Vagina (tissue), 2 donors: ENCODE data around the gene TBC1D16.

Experiments used
- CTCF ChIP-seq, 3 experiments: fragments of 450-650 bp in 2 of 3; fragments of 200-600 bp in 1 of 3; sonication (generic) in 1 of 3; IDR thresholded peaks; one replicate each; pipeline ENCODE4 v1.5.1; 2017 to 2019; ENCODE audit warnings: antibody characterized with exemption in 3 of 3, mild to moderate bottlenecking in 2 of 3, moderate library complexity in 2 of 3
- POLR2AphosphoS5 ChIP-seq, 2 donors: sonication (generic); formaldehyde crosslinking; IDR thresholded peaks; one replicate each; pipeline ENCODE4 v1.9.0; 2017; ENCODE audit warnings: antibody characterized with exemption in 2 of 2, mild to moderate bottlenecking in 2 of 2, low read depth in 1 of 2; ENCODE audit not compliant: insufficient read depth in 1 of 2

DNA sequence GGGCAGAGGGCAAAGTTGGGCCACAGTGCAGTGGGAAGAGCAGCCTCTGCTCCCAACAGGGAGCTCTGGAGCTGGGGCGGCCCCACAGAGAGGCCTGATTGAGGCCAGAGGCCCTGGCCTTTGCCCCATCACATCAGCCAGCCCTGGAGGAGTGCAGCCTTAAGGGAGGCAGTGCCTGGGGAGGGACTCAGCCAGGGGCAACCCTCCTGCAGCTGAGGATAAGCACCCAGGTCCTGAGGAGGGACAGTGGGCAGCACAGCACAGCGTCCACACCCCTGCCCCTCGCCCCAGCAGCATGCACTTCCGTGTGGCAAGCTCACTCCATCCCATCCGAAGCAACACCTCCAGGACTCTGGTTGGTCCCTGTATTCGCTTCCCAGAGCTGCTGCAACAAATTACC is 134.5 kb downstream of the TBC1D16 start:
- TF ChIP-seq CTCF (IDR thresholded peaks at IDR 0.05) = no peak
- no peak for TF ChIP-seq POLR2AphosphoS5 (IDR thresholded peaks at IDR 0.05; ENCODE audit: insufficient read depth in 1 of 2, low read depth in 1 of 2)
